Gastrocnemius medialis (tissue), 4 donors: ENCODE measurements around the gene PRUNE2. TPM values are rescaled to one million over a fixed set of nuclear protein-coding genes. Genes with fewer than 3 reads are reported as not detected.

Experiments
- ATAC-seq, 2 donors: fragments of 150-250 bp; one replicate each; pipeline ENCODE4 v1.9.1; 2016
- DNase-seq, 2 donors: peaks; one replicate each; pipeline ENCODE4 v3.0.0-alpha.2; 2019
- H3K27ac ChIP-seq, 4 donors: fragments of 200-600 bp; sonication (generic); 1 replicate in 1 of 4; 2 replicates in 3 of 4; pipeline ENCODE4 v1.5.1; 2016 to 2018; ENCODE audit warnings: mild to moderate bottlenecking in 2 of 4, moderate library complexity in 1 of 4
- H3K27me3 ChIP-seq, 3 donors: fragments of 200-600 bp; sonication (generic) in 2 of 3; 1 replicate in 1 of 3; 2 replicates in 2 of 3; pipeline versions ENCODE4 v1.5.1 to v1.6.0; 2016 to 2019; ENCODE audit warnings: mild to moderate bottlenecking in 1 of 3, moderate library complexity in 1 of 3
- H3K36me3 ChIP-seq, 2 donors: fragments of 200-600 bp; sonication (generic) in 1 of 2; one replicate each; pipeline ENCODE4 v1.5.1; 2017 to 2018
- H3K4me1 ChIP-seq, 2 donors: fragments of 200-600 bp; sonication (generic) in 1 of 2; one replicate each; pipeline ENCODE4 v1.5.1; 2016 to 2017; ENCODE audit warnings: mild to moderate bottlenecking in 2 of 2
- H3K4me3 ChIP-seq, 4 donors: fragments of 200-600 bp; sonication (generic) in 3 of 4; 1 replicate in 1 of 4; 2 replicates in 3 of 4; pipeline ENCODE4 v1.5.1; 2016 to 2019; ENCODE audit warnings: mild to moderate bottlenecking in 2 of 4
- H3K9me3 ChIP-seq, 3 donors: fragments of 200-600 bp; sonication (generic) in 2 of 3; 1 replicate in 1 of 3; 2 replicates in 2 of 3; pipeline ENCODE4 v1.5.1; 2016 to 2019
- CTCF ChIP-seq, 5 experiments: fragments of 450-650 bp in 3 of 5; fragments of 200-600 bp in 2 of 5; sonication (generic) in 2 of 5; IDR thresholded peaks in 4 of 5; conservative IDR thresholded peaks in 1 of 5; 1 replicate in 4 of 5; 2 replicates in 1 of 5; pipeline ENCODE4 v1.5.1; 2016 to 2019; ENCODE audit warnings: antibody characterized with exemption in 5 of 5, mild to moderate bottlenecking in 3 of 5, moderate library complexity in 3 of 5
- POLR2A ChIP-seq, 2 donors: fragments of 450-650 bp; IDR thresholded peaks; one replicate each; pipeline ENCODE4 v1.6.1; 2017; ENCODE audit warnings: antibody characterized with exemption in 2 of 2, mild to moderate bottlenecking in 2 of 2, moderate library complexity in 2 of 2
- in situ Hi-C, 4 donors: fragments of 200-750 bp; cut with MboI; loops; one replicate each; pipeline versions ENCODE4 v1.15.0 to v1.8.0; 2017; ENCODE audit warnings: low sequenced_read_pairs in 4 of 4
- intact Hi-C: fragments of 100-400 bp; cut with DNase I; formaldehyde crosslinking; loops from one replicate; pipeline ENCODE4 v1.15.1; 2023; ENCODE audit warnings: low total_unique reads
- total RNA-seq, 4 donors: library from RNA; depleted of rRNA; stranded (reverse); fragments of >200 nt; gene quantifications; one replicate each; pipeline versions ENCODE4 v1.1.0 to v1.2.3, GENCODE V29; 2016

Gene PRUNE2
- total RNA-seq, 4 donors from 2014 or later = 1.6 to 43.5 (median 11.0) TPM

- no peak for TF ChIP-seq POLR2A (IDR thresholded peaks at IDR 0.05)
- no peak for TF ChIP-seq CTCF (IDR thresholded peaks at IDR 0.05 in 4 of 5, conservative IDR thresholded peaks at IDR 0.05 in 1 of 5)
- no peak overlapping the region for H3K27ac ChIP-seq
- in situ Hi-C loops = loop anchor here in 2 of 4 donors (5.0 to 10.0 kb wide), 2 partner anchors 253 to 260 kb away; partner anchors contain the start of gene GCNT1 (in 1 of the 2)
- no peaks in the 10 kb centered on the region for H3K36me3 ChIP-seq
- no peaks in the 10 kb centered on the region for H3K4me1 ChIP-seq
- intact Hi-C loops = no loop called here
- peaks cover 0 to 9% (median 0%) of the 10 kb centered on the region in 3 donors for H3K27me3 ChIP-seq
- DNase-seq (no peak), ATAC-seq (no peak)
- no peaks in the 10 kb centered on the region for H3K9me3 ChIP-seq
- H3K4me3 ChIP-seq = no peak overlapping the region
These were observed 198.4 kb downstream of the PRUNE2 start for GRCh38 chr9:76707510-76707909.

DNA sequence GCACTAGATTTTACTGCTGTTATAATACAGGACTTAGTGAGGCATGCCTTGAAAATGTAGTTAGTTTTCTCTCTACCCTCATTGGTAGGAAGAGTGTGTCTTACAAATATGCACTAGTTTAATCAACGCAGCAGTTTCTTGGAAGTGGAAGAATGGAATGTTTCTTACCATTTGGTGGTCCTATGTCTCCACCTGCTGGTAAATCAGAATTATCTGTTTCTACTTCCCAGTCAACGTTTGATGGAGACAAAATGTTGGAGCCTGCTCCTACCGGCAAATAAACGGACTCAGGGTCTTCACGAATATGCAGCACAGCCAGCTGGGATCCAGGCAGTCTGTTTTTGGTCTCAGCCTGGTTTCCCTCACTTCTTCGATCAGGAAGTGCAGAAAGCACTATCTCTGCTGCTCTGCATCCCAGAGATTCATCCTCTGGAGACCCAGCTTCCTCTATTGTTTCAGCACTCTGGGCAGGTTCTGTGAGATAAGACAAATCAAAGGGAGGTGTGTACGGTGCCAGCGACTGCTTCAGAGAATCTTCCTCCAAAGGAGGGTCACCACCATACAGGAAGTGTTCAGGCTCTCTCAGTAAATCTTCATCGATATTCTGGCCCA lies 201.2 kb downstream of the PRUNE2 start:
- in situ Hi-C loops (loop anchor here (5.0 to 10.0 kb wide), 2 partner anchors 250 to 257 kb away; partner anchors contain the start of gene GCNT1 (in 1 of the 4)), intact Hi-C loops (loop anchor here (2.0 to 5.0 kb wide), 2 partner anchors 37 to 312 kb away; no protein-coding TSS in a partner anchor)
- H3K27me3 ChIP-seq = peaks cover 0 to 5% (median 0%) of the 10 kb centered on the region in 3 donors
- no peaks in the 10 kb centered on the region for H3K9me3 ChIP-seq
- TF ChIP-seq CTCF (IDR thresholded peaks at IDR 0.05 in 4 of 5, conservative IDR thresholded peaks at IDR 0.05 in 1 of 5) (peak; percentile 20 to 68 (median 52)), POLR2A (IDR thresholded peaks at IDR 0.05) (no peak)
- H3K36me3 ChIP-seq = no peaks in the 10 kb centered on the region
- H3K27ac ChIP-seq = no peak overlapping the region
- DNase-seq (no peak), ATAC-seq (peak in 1 of 2 donors; percentile 58)
- H3K4me3 ChIP-seq = no peak overlapping the region
- no peaks in the 10 kb centered on the region for H3K4me1 ChIP-seq

DNA sequence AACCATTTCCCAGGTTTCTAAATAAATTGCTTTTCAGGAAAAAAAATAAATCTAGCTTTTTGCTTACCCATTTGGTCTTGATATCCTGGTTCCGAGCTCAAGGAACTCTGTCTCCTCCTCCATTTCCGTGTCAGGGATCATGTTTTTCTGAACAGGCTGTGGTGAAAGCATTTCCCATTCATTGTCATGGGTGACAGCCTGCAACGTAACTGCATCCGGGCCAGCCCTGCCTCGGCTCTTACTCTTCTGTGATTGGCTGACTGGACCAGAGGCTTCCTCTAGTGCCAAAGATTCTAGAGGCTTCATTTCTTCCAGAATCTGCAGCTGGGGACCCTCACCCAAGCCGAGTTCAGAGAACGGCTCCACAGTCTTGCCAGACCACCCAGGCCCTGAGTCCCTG lies 202.6 kb downstream of the PRUNE2 start:
- Histone ChIP-seq H3K36me3 (no peaks in the 10 kb centered on the region), H3K4me1 (no peaks in the 10 kb centered on the region), H3K4me3 (no peak overlapping the region), H3K27ac (no peak overlapping the region), H3K9me3 (no peaks in the 10 kb centered on the region), H3K27me3 (peaks cover 0 to 3% (median 0%) of the 10 kb centered on the region in 3 donors)
- TF ChIP-seq CTCF (IDR thresholded peaks at IDR 0.05 in 4 of 5, conservative IDR thresholded peaks at IDR 0.05 in 1 of 5) (no peak), POLR2A (IDR thresholded peaks at IDR 0.05) (no peak)
- in situ Hi-C loops = loop anchor here in 3 of 4 donors (5.0 to 10.0 kb wide), 2 partner anchors 248 to 256 kb away; partner anchors contain the start of gene GCNT1 (in 1 of the 3)
- ATAC-seq (no peak), DNase-seq (no peak)
- intact Hi-C loops = loop anchor here (5.0 kb wide), 1 partner anchor 36 kb away; no protein-coding TSS in a partner anchor

GRCh38 chr9:76701441-76702039 lies 204.4 kb downstream of the PRUNE2 start:
- H3K36me3 ChIP-seq = no peaks in the 10 kb centered on the region
- no peaks in the 10 kb centered on the region for H3K4me1 ChIP-seq
- intact Hi-C loops = loop anchor here (5.0 kb wide), 1 partner anchor 34 kb away; no protein-coding TSS in a partner anchor

More at GRCh38 chr9:76701441-76702039, 204.4 kb downstream of the PRUNE2 start:
- Histone ChIP-seq H3K4me3 (no peak overlapping the region), H3K27me3 (no peaks in the 10 kb centered on the region), H3K9me3 (no peaks in the 10 kb centered on the region), H3K27ac (no peak overlapping the region)
- TF ChIP-seq POLR2A (IDR thresholded peaks at IDR 0.05) = no peak
- TF ChIP-seq CTCF (IDR thresholded peaks at IDR 0.05 in 4 of 5, conservative IDR thresholded peaks at IDR 0.05 in 1 of 5) = no peak
- in situ Hi-C loops = loop anchor here in 3 of 4 donors (5.0 to 10.0 kb wide), 2 partner anchors 247 to 254 kb away; partner anchors contain the start of gene GCNT1 (in 1 of the 3)
- DNase-seq = no peak
- no peak for ATAC-seq
